ENCODE data around the gene HACD2.
A peak's percentile ranks its signal among the peaks of the same experiment; 100 is the strongest.
"Not testable (repeated sequence)": the region's sequence is repeated elsewhere in the genome, so short reads cannot be mapped to it uniquely, and the experiment has no call there.

HACD2 gene, protein sequence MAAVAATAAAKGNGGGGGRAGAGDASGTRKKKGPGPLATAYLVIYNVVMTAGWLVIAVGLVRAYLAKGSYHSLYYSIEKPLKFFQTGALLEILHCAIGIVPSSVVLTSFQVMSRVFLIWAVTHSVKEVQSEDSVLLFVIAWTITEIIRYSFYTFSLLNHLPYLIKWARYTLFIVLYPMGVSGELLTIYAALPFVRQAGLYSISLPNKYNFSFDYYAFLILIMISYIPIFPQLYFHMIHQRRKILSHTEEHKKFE

DNA sequence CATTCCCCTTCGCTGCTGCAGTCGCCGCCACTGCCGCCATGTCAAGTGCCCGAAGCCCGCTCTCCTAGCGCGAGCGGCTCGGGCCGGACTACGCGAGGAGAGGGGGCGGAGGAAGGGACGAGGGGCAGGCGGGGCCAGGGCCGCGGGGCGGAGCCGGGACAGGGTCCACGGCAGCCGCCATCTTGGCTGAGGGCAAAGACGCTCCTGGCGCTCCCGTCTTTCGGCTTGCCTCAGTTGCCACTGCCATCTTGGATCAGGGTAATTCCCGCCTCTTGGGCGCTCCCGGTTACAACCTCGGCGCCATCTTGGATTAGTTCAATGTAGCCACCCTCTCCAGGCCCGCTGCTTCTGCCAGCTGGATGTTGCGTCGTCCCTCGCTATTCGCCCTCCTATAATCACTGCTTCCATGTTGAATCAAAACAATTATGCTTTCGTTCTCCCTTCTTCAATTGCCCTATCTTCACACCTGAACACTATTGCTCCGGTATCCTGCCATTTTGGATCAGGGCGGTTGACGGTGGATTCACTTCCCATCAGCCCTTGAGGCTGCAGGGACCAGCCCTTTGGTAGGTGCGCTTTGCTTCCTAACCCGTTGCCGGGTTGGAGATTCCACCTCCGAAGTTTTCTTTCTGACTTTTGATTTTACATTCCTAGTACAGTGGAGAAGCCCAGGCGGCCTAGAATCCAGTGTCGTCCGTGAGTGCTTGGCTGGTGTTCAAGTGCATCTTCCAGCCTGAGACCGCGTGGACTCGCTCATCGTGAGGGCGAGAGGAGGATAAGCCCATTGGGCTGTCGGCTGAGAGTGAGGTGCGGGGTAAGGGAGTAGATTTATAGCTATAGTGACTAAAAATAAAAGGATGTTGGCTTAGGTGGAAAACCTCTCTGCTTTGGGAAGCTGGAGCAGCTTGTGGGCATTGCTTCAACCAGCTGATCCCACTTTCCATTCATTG lies at the start of gene HACD2:
Gene HACD2, minus strand, starts transcription at position 66 of the 950 bp plus-strand sequence. Its CDS starts 26 bp downstream, at position 40.
- peak; percentile 98 for DNase-seq

DNA sequence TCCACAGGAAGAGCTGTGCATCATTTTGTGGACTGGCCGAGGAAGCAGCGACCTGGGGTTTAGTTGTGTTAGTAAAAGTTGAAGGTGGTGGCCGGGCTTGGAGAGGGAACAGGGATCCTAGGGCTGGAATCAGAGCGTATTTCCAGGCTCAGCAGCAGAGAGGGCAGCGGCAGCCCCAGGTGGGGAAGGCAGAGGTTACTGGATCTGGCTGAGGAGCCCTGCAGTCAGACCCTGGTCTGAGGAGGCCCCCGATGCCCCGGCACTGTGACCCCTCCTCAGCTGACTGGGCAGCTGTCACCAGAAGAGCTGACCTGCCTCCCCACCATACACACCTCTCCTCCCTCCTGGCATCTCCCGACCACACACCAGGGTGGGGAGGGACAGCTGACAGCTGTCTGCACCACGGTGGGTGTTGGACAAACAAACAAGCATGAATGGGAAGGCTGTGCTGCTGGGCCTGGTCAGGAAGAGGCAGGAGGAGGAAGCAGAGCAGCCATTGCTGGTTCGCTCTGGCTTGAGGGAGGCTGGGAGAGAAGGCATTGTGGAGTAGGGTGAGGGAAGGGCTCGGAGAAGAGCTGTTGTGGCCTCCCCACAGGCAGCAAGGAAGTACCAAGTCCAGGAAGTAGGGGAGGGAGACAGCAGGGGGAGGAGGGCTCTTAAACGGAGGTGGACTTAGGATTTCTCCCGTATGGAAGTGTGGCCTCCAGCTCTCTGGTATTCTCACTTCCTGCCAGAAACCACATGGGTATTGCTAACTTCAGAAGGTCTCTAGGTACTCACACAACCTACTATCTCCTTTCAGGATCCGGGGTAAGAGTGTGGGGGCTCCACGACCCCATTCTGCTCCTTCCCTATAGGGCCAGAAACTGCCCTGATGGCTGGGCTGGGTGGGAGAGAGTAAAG lies 49.5 kb upstream of the HACD2 start:
- DNase-seq, result no peak

DNA sequence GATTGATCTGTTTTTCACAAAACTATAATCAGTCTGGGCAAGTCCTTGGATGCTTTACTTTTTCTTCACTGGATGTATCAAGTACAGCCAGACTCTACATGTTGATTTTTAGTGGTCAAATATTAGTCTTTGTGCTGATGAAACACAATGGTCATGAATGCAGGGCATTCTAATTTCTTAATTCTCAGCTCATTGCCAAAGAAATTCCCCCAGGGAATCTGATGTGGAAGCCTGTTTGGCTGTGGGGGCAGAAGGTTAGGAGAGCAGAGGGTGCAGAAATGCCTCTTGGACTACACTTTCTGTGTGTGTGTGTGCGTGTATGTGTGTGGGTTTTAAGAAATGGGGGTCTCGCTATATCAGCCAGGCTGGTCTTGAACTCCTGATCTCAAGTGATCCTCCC lies 48.7 kb upstream of the HACD2 start:
- DNase-seq, result no peak

DNA sequence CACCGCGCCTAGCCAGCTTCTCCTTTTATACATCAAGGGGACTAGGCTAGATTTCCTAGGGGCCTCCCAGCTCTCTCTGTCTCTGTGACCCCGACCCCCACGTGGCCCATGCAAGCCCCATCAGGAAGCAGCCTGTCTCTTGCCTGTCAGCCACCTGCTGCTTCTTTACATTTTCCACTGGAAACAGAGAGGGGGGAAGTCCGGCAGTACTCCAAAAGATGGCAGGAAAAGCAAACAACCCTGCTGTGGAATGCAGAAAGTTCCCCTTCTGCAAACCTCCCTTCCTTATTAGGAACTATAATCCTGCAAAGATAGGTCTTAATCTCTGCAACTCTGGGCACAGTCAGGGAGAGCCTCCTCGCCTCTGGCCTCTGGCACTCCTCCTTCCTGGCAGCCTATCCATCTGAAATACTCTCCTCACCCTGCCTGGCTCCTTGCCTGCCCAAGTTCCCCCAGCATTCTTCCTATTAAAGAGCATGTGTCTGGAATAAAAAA lies 47.4 kb upstream of the HACD2 start:
- DNase-seq, result no peak

DNA sequence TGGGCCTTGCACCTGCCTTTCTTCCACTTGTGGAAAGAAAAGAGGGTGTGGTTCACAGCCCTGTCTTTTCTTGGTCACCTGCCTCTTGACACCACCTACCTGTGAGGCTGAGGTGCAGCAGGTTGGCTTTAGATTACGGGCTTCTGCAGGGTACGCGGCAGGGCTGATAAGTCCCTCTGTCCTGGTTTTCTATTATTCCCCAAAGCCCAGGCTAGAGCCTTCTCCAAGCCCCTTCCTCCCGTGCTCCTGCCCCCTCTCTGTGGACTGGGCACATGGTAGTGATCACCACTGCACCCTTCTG lies 44.8 kb upstream of the HACD2 start:
- no peak for DNase-seq

DNA sequence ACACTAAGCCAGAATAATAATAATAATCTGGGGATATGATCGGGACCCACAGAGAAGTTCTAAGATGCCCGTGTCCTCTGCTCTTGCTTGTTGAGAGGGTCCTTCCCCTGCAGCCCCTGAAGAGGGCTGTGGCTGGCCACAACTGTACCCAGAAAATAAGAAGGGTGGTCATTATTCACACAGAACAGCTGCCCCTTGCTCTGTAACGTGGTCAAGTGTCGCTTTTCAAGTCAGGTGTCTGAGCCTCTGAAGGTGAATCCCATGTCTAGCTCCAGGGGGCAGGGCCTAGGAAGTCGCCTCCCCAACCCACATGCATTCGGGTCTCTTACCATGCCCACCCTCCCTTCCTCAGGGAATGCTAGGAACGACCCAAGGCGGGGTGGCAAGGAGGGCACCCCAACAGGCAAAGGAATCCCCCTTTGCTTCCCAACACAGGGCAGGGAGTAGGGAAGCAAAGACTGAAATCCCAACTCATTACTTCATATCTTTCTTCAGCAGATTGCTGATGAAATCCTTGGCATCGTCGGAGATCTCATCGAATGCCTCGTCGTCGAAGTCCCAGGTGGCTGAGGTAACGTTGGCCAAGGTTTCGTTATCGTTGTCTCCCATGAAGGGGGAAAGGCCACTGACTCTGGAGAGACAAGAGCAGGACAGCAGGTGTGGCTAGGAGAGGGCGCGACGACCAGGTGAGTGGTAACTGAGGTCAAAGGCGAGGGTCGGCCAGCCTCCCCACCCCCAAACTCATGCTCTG lies 44.3 kb upstream of the HACD2 start:
- DNase-seq, result no peak

DNA sequence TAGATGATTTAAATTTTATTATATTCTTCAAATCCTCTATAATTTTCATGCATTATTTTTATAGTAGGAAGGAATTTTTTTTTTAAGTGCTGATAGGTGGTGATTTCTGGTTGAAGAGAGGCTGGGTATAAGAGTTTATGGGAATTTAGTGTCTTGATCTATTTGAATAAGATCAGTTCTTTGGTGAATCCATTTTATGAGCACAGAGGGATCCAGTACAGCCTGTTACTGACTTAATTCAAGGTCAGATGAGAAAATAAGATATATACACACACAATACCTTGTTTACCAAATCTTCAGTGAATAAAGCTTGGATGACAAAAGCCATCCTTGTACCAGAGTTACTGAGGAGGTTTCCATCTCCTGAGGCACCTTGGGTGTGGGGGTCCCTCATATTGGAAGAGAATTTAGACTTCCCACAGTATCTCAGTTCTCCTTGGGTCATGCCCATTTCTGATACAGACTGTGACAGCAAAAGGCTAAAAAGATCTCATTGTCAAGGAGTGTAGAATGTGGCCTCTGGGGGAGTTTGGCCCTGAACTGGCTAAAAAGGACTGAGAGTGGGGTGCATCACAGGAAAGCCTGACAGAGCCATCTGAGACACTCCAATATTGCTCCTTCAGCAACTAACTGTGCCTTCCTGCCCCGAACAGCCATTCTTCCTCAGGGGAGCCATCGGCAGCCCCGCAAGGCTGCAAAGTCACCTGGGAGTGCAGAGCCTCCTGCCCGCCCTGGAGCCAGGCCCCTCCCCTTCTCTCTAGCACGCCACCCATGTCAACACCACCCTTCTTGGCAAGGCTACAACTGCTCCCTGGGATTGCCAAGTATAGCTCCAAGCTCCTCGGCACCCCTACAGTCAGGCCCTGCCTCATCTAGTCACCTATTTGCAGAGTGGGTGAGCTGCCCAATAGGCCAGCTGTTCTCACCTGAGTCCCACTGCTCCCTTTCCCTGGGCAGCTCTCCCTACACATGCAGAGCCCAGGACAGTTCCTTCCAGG lies 43.1 kb upstream of the HACD2 start:
- no peak for DNase-seq

DNA sequence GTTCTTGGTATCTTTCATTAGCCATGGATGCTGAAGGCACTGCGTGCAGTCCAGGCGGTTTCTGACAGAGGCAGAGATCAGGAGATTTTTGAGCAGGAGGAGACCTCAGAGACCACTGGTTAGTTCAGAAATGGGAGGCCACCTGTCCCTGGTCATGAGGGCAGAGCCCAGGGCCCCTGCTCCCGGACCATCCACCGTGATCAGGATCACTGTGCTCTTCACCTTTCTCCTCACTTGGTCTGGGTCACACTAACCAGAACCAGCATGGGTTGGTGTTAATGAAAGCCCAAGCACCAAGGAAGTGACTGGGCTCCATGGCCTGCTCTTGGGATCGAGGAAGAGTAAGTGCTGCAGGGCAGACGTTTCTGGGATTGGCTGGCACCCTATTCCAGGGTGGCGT lies 42.0 kb upstream of the HACD2 start:
- DNase-seq, result no peak

DNA sequence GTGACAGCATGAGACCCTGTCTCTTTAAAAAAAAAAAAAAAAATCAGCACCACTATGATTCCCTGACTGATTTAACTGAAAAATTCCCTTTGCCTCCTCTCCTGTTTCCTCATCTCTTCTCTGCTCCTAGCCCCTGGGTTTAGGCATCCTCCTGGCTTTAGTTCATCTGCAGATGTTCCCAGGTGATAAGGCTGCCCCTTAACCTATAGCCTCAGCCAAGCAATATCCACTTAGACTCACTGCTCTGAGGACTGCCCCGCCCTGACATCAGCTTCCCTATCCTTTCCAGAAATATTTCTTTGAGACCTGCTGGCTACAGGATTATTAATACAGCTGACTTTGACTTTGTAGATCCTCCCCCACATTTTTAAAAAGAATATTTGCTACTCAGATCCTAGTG lies 39.4 kb upstream of the HACD2 start:
- no peak for DNase-seq

DNA sequence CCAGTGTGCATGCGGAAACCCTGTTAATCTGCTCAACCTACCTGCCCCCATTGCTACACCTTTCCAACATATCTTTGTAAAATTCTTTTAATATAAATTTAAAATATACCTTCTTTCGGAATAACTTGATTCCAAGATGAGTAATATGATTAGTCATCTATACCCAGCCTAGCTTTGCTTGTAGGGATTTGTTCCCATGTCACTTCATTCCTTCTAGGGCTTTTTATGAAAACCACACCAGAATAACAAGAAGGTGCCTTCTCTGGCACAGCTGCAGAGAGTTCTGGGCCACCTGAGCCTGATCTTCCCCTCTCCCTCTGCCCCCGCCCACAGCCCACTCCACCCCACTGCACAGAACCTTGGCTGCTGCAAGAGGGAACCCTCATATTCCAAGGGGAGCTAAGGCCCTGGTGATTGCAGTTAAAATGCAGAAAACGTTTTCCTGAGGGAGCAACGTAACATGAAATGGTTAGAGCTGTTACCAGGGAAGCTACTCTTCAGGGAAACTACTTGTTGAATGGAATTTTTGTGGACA lies 38.6 kb upstream of the HACD2 start:
- no peak for DNase-seq

DNA sequence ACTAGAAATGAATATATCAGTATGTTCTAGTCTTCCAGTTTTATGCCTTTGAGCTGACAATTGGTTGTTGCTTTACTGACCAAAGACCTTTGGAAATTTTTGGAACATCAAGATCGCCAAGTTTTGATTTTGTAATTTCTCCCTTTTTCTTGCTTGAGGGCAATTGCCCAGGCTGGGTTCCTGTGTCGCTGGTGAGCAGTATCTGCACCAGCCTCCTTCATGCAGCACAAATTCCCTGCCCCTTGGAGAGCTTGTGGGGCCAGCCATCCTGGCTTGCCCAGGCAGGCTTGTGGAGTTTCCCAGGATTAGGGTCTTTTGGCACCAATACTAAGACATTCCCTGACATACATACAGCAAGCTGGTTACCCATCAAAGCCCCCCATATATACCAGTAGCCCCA lies 37.9 kb upstream of the HACD2 start:
- no peak for DNase-seq

DNA sequence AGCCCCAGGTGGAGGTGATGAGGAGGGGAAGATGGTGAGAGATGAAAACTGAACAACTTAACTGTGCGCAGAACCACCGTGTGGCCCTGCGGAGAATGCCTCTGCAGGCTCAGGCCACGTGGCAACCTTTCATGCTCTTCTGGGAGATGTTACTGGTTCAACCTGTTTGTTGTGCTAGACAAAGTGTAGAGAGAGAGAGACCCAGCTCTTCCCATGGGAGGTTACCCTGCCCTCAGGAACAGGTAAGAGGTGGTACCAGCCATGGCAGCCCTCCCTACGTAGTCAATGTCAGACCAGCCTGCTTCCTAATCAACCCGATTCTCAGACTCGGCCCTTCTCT lies 37.0 kb upstream of the HACD2 start:
- DNase-seq, result no peak

DNA sequence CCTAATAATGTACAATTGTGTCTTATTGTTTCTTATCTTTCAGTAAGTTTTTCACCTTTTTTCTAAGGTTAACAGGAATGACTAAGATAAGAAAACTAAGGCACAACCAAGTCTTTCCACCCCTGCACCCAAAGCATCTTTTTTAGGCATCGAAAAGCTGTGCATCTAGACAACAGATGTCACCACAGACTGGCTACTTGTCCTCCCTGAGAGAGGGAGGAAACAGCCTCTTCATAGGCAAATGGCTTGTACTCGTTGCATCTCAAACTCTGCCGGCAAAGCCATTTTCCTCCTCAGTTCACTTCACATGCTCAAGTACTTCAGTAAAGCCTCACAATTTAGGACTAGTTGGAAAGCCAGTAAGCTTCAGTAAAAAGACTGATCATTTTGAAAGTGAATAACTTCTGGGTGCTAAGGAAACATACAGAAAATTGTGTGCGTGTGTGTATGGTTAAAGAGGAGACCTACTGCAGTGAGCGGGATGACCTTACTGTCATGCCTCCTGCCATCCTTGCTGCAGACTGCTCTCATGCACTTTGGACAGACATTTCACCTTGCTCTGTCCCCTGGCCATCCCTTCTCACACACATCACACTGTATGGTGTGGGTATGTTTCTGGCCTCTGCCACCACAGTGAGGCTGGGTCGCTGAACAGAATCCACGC lies 36.5 kb upstream of the HACD2 start:
- no peak for DNase-seq

DNA sequence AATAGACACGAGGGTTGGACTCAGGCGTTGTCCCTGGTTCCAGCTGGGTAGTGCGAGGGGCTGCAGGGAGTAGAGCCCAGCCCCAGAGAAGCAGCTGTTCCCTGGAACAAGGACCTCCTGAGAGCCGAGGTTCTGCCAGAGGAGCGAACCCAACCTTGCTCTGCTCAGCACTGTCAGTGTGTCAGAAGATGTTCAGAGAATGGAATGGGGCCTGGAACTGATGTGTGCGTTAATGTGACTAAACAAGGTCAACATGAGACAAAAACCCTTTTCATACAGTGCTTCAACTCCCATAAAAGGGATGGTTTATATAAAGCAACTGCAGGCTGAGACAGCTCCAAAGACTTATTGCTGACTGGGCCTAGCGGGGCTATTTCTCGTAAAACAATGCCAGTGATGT lies 35.5 kb upstream of the HACD2 start:
- no peak for DNase-seq

DNA sequence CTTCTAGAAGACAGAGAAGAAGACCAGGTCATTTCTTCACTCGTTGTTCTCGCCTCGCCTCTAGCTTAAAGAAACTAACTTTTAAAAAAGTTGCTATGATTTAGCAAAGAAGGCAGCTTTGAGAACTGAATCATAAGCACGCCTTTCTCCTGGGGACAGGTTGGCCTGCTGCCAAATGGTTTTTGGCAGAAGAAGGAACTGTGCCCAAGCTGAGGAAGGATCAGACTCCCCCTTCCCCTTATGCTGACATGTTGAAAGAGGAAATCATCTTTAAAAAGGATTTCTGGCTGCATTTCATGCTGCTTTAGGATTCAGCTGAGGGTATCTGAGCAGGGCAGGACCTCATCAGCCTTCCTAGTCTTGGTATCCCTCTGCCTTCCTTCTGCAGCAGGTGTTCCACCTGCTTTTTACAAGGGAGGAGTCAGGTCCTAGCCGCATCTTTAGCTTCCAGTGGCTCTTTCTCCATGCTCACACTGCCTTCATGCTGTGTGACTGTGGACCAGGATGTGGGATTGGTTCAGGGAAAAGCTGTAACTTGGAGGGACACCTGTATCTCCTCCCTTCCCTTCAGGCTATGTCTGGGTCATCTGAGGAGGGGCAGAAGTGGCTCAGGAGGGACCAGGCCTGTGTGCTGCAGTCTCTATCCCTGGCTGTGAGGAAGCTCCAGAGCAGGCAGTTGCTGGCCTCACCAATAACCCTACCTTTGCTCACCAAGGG lies 34.1 kb upstream of the HACD2 start:
- DNase-seq, result peak; percentile 65

DNA sequence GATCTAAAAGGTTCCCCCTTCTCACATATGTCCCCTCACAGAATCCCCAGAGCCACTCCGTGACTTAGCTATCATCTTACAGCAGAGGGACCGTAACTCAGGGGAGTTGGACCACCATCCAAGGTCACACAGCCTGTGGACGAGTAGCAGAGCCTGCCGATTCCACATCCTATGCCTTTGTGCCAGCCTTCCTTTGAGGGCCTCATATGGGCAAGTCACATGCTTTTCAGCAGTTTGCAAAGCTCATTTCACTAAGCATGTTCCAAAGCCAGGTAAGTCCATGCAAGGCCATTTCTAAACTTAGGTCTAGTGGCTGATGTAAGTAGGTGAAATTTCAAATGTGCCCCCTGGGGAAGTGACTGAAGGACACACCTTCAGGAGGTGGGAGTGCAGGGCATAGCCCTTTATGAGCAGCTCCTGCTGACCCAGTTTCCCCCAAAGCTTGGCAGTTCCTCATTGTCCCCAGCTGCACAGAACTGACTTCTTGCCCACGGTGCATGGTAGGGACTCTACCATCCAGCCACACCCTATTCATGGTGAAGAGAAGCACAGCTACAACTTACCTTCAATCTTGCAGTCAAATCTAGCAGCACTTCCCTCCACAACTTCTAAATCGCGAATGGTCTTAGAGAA lies 33.3 kb upstream of the HACD2 start:
- DNase-seq, result no peak

DNA sequence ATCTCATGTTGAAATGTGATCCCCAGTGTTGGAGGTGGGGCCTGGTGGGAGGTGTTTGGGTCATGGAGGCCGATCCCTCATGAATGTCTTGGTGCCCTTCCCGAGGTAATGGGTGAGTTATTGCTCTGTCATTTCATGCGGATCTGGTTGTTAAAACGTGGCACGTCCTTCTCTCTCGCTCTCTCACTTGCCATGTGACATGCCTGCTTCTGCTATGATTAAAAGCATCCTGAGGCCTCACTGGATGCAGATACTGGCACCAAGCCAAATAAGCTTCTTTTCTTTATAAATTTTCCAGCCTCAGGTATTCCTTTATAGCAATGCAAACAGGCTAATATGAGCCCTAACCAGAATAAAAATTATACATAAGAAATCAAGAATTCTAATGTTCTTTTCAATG lies 31.7 kb upstream of the HACD2 start:
- no peak for DNase-seq

DNA sequence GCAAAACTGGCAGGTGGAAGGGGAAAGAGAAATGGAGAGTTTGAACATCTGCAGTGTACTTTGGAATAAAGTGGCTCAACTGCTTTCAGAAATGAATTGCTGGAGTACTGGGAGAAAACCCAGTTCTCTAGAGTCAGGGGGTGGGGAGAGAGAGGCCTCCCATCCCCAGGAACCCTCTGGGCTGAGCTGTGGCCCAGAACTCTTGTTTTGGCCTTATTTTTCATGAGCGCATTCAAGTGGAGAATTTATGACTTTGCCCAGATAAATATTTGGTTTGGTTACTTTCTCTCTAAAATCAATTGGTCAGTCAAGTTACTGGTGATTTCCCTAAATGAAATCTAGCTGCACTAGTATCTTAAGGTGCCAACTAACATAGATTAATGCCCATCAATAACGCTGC lies 28.7 kb upstream of the HACD2 start:
- no peak for DNase-seq

DNA sequence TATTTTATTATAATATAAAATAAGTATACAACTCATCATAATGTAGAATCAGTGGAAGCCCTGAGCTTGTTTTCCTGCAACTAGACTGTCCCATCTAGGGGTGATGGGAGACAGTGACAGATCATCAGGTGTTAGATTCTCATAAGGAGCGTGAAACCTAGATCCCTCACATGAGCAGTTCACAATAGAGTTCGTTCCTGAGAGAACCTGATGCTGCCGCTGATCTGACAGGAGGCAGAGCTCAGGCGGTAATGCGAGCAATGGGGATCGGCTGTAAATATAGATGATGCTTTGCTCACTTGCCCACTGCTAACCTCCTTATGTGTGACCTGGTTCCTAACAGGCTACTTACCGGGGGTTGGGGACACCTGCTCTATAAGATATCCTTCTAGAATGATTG lies 26.8 kb upstream of the HACD2 start:
- DNase-seq, result not testable (repeated sequence)
